Measurements from ENCODE around the gene SYNE2.

The SYNE2 gene

GRCh38 chr14:64260418-64260817 is 407.6 kb downstream of the SYNE2 start:
- no peak for DNase-seq (ENCODE audit: low read depth)
- H3K4me3 ChIP-seq (ENCODE audit: low read depth, low read length), result no peak overlapping the region
- no peak for TF ChIP-seq CTCF (IDR thresholded peaks at IDR 0.05; ENCODE audit: low read depth, low read length, missing control alignments)

- DNase-seq (ENCODE audit: low read depth), result no peak
- H3K4me3 ChIP-seq (ENCODE audit: low read depth, low read length), result no peak overlapping the region
- no peak for TF ChIP-seq CTCF (IDR thresholded peaks at IDR 0.05; ENCODE audit: low read depth, low read length, missing control alignments)
Measured at GRCh38 chr14:64265222-64265621, 412.4 kb downstream of the SYNE2 start.

- TF ChIP-seq CTCF (IDR thresholded peaks at IDR 0.05; ENCODE audit: low read depth, low read length, missing control alignments), result no peak
- DNase-seq (ENCODE audit: low read depth), result peak; percentile 3
- no peak overlapping the region for H3K4me3 ChIP-seq (ENCODE audit: low read depth, low read length)
Measured at GRCh38 chr14:64266239-64266638, 413.4 kb downstream of the SYNE2 start.

GRCh38 chr14:64272019-64272418 is 419.2 kb downstream of the SYNE2 start:
- no peak for TF ChIP-seq CTCF (IDR thresholded peaks at IDR 0.05; ENCODE audit: low read depth, low read length, missing control alignments)
- no peak for DNase-seq (ENCODE audit: low read depth)
- no peak overlapping the region for H3K4me3 ChIP-seq (ENCODE audit: low read depth, low read length)
